NK-92 (cell line): ENCODE measurements around the gene NIPAL3.

Source experiments
- DNase-seq: peaks from one replicate; lab custom pipeline; 2025; ENCODE audit not compliant: unreplicated experiment; lab: John Stamatoyannopoulos, UW

The NIPAL3 gene

GRCh38 chr1:24390924-24391782 is 24.4 kb upstream of the NIPAL3 start:
- no peak for DNase-seq

- DNase-seq, result no peak
Measured at GRCh38 chr1:24391882-24392603, 23.6 kb upstream of the NIPAL3 start.

GRCh38 chr1:24392604-24392946 is 23.0 kb upstream of the NIPAL3 start:
- no peak for DNase-seq

GRCh38 chr1:24392982-24393650 is 22.5 kb upstream of the NIPAL3 start:
- DNase-seq, result no peak

- DNase-seq, result no peak
Measured at GRCh38 chr1:24393892-24394291, 21.7 kb upstream of the NIPAL3 start.

GRCh38 chr1:24400065-24400464 is 15.5 kb upstream of the NIPAL3 start:
- DNase-seq, result no peak

GRCh38 chr1:24403806-24404205 is 11.8 kb upstream of the NIPAL3 start:
- DNase-seq, result no peak

GRCh38 chr1:24406788-24407187 is 8.8 kb upstream of the NIPAL3 start:
- no peak for DNase-seq

- DNase-seq, result no peak
Measured at GRCh38 chr1:24409535-24409934, 6.1 kb upstream of the NIPAL3 start.

GRCh38 chr1:24410750-24411149 is 4.9 kb upstream of the NIPAL3 start:
- DNase-seq, result no peak

- DNase-seq, result no peak
Measured at GRCh38 chr1:24411963-24412362, 3.6 kb upstream of the NIPAL3 start.

- no peak for DNase-seq
Measured at GRCh38 chr1:24412408-24412807, 3.2 kb upstream of the NIPAL3 start.

- no peak for DNase-seq
Measured at GRCh38 chr1:24413350-24414163, 2.0 kb upstream of the NIPAL3 start, which contains the start of gene STPG1. Gene STPG1 (minus strand): TSS chr1:24413782. CDS start chr1:24401388, 12,394 bp downstream.

- no peak for DNase-seq
Measured at GRCh38 chr1:24414775-24415333, 748 bp upstream of the NIPAL3 start.

GRCh38 chr1:24415910-24416665 is 486 bp downstream of the NIPAL3 start:
- no peak for DNase-seq

- DNase-seq, result no peak
Measured at GRCh38 chr1:24416666-24417391, 1.2 kb downstream of the NIPAL3 start.

GRCh38 chr1:24417681-24418080 is 2.1 kb downstream of the NIPAL3 start:
- no peak for DNase-seq

- DNase-seq, result no peak
Measured at GRCh38 chr1:24418898-24419628, 3.5 kb downstream of the NIPAL3 start.

GRCh38 chr1:24420547-24420946 is 4.9 kb downstream of the NIPAL3 start:
- no peak for DNase-seq
